GM18868 (cell line): ENCODE data around the gene IFNA14.
"Not testable (repeated sequence)": the region's sequence is repeated elsewhere in the genome, so short reads cannot be mapped to it uniquely, and the experiment has no call there.

Experiments used
- ATAC-seq: cut with Tn5 transposase; IDR thresholded peaks from one replicate; pipeline ENCODE4 v1.9.1; 2021; ENCODE audit warnings: mild to moderate bottlenecking, moderate library complexity; ENCODE audit not compliant: unreplicated experiment

IFNA14 gene

DNA sequence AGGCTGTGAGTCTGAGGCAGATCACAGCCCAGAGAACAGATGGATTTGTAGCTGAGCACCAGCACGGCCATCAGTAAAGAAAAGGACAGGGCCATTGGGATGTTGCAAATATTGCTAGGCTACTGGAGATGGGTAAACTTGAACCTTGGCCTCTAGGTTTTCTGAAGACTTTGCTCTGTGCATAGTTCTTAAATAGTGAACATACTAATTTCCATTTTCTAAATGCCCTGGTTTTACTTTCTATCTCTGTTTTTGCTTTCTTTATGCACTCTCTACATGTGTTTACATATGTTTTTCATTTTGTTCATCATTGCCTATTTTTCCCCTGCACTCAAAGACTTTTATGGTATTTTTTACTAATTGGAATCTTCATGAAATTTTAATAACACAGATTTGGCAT is 22.6 kb downstream of the IFNA14 start, which contains the start of gene IFNA16:
Gene IFNA16 (minus strand): TSS at position 101 of the 400 bp plus-strand sequence. CDS start 6 bp downstream, at position 95.
- not testable (repeated sequence) for ATAC-seq

DNA sequence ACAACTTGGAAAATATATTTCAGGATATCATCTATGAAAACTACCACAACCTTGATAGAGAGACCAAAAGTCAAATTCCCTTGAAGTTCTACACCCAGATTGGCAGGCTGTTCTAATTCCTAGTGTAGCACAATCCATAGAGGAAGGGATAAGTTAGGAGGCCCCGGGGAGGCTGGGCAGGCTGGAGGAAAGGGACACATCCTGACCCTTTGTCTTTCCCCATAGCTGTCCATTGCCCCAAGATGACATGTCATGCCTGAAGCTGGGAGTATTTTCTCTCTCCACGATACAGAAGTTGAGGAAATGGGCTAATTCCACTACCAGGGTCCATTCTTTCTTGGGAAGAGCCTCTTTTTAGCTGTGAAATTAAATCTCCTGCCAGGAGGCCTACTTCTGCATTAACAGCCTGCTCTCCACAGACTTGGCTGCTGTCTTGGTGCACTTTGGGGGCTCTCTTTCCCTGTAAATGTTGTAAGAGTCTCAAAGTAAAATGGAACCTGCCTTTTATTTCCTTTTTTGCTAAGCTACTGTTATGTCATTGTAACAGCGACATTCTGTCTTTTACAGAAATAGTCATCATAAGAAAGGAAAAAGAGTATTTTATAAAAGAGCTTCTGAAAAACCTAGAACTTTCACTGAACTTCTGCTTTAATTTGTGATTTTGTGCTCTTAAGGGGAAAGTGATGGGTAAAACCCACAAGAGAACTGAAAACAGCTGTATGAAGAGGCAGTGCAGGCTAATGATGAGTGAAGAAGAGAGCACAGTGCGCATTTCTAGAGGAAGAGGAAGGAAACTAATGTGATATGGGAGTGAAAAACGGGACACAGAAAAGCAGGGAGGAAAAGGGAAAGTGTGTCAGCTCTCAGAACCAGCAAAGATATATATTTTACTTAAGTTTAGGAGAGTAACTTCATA is 26.1 kb downstream of the IFNA14 start:
- peak; percentile 85 for ATAC-seq

DNA sequence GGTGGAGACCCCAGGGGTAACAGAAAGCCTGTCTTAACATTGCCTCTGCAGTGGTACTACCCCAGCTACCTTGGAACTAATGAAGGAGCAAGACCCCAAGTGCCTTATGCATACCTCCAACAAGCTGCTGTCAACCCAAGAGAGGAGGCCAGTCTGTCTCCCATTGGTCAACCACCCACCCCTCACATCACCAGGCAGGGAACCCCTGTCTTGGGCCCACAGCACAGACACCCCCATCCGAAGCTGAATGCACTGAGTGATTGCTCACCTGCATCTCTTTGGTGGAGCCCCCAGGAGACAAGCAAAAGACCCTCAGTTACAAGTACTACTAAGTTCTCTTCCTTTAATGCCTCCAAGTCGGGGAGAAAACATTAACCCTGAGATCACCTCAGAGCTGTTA is 27.6 kb downstream of the IFNA14 start:
- not testable (repeated sequence) for ATAC-seq

DNA sequence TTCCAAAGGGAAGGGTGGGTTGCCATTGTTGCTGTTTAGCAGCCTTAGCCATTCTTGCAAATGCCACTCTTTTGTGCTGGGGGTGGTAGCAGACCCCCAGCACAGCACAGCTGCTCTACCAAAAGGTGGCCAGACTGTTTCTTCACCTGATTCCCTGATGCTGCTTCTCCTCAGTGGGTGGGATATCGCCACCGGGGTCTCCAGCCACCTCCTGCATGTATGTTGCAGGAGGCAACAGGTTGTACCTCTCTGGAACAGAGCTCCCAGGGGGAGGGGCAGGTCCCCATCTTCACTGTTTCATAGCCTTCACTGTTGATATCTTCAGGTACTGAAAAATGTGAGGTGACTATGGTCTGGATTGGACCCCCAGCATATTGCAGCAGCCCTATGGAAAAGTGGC is 29.0 kb downstream of the IFNA14 start:
- ATAC-seq, result not testable (repeated sequence)

DNA sequence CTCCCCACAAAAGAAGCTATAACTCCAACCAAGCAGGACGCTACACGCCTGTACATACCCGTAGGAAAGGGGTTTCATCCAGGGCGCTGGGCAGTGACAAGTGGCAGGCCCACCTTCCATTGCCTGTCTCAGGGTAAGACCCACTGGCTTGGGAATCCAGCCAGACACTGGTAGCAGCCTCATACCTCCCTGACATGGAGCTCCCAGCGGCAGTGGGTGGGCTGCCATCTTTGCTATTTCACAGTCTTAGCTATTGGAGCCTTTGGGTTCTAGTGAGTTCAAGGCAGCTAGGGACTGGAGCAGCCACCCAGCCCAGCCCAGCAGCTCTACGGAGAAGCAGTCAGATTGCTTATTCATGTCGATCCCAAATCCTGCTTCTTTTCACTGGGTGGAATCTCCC is 29.5 kb downstream of the IFNA14 start:
- no peak for ATAC-seq

DNA sequence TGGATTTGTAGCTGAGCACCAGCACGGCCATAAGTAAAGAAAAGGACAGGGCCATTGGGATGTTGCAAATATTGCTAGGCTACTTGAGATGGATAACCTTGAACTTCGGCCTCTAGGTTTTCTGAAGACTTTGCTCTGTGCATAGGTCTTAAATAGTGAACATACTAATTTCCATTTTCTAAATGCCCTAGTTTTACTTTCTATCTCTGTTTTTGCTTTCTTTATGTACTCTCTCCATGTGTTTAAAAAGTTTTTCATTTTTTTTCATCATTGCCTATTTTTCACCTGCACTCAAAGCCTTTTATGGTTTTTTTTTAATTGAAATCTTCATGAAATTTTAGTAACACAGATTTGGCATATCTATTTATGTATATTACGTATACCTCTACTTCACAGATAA is 32.8 kb downstream of the IFNA14 start, which contains the start of gene IFNA10:
Gene IFNA10 (minus strand): TSS at position 101 of the 400 bp plus-strand sequence. CDS start 46 bp downstream, at position 55.
- not testable (repeated sequence) for ATAC-seq

DNA sequence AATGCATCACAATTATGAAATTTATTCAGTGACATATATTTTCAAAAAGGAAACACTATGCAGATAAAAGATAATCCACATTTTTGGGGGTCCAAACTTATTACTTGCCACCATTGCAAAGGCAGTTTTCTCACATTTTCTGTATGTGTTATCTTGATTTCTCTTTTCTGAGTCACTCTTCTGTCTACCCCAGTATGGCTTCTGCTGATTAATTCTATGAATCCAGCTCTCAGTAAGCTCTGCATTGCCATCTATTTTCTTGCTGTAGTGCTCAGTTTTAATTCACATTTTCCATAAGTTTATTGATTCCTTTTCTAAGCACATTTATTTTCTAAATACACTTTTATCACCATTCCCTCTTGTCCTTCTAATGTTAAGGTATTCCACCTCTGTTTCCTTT is 34.6 kb downstream of the IFNA14 start:
- no peak for ATAC-seq

GRCh38 chr9:21202105-21202504 is 37.7 kb downstream of the IFNA14 start, which contains the start of gene IFNA7:
TSS of gene IFNA7 (minus strand) at chr9:21202205. CDS start at chr9:21202165, 40 bp downstream.
- ATAC-seq, result not testable (repeated sequence)

- ATAC-seq, result peak; percentile 97
These were observed 44.7 kb downstream of the IFNA14 start for GRCh38 chr9:21194867-21195776.
